Activated T-helper 2 cell treated with anti-CD3 and anti-CD28 coated beads, Interferon-gamma antibody, Interleukin-2, Interleukin-4, amounts not matched to agents 10 μg/mL and 5 μg/mL and 100 μg/mL, durations not matched to agents 14 hours and 24 hours and 36 hours (primary cell): ENCODE data around the gene SMC1B. TPM values are rescaled to one million over a fixed set of nuclear protein-coding genes. Genes with fewer than 3 reads are reported as not detected.
"Not testable (repeated sequence)": the region's sequence is repeated elsewhere in the genome, so short reads cannot be mapped to it uniquely, and the experiment has no call there.

Experiments
- DNase-seq: peaks from one replicate; pipeline ENCODE4 v3.0.0; 2021; ENCODE audit warnings: low spot score
- H3K27ac Mint-ChIP-seq: one replicate; pipeline ENCODE4 v1.8.0; 2021; ENCODE audit warnings: mixed read lengths
- H3K27me3 Mint-ChIP-seq: one replicate; pipeline ENCODE4 v1.8.0; 2021; ENCODE audit warnings: low read depth, mixed read lengths
- H3K36me3 Mint-ChIP-seq: one replicate; pipeline ENCODE4 v1.8.0; 2021; ENCODE audit warnings: low read depth, mixed read lengths
- H3K4me1 Mint-ChIP-seq: one replicate; pipeline ENCODE4 v1.8.0; 2021; ENCODE audit warnings: low read depth, mixed read lengths
- H3K4me3 Mint-ChIP-seq: one replicate; pipeline ENCODE4 v1.8.0; 2021; ENCODE audit warnings: low read depth, mild to moderate bottlenecking, moderate library complexity, mixed read lengths
- H3K9me3 Mint-ChIP-seq: one replicate; pipeline ENCODE4 v1.8.0; 2021; ENCODE audit warnings: mixed read lengths
- intact Hi-C: fragments of 100-400 bp; cut with micrococcal nuclease; formaldehyde crosslinking; loops from one replicate; pipeline ENCODE4 v1.15.1; 2023
- total RNA-seq: library from RNA; stranded (reverse); gene quantifications from 2 replicates; pipeline ENCODE4 v1.2.3, GENCODE V29; 2022

Gene SMC1B
- total RNA-seq, 1 donor from 2014 or later = 0.50 TPM

- H3K27me3 Mint-ChIP-seq = peaks cover 10% of the 10 kb centered on the region
- no peaks in the 10 kb centered on the region for H3K9me3 Mint-ChIP-seq
- no peaks in the 10 kb centered on the region for H3K4me1 Mint-ChIP-seq
- H3K36me3 Mint-ChIP-seq = no peaks in the 10 kb centered on the region
- DNase-seq = no peak
- no peak overlapping the region for H3K4me3 Mint-ChIP-seq
- no peak overlapping the region for H3K27ac Mint-ChIP-seq
- intact Hi-C loops = no loop called here
These were observed 13.5 kb downstream of the SMC1B start for GRCh38 chr22:45399712-45400445.

GRCh38 chr22:45398214-45398613, 15.2 kb downstream of the SMC1B start:
- no peak overlapping the region for H3K4me3 Mint-ChIP-seq
- DNase-seq = no peak
- no peaks in the 10 kb centered on the region for H3K9me3 Mint-ChIP-seq
- no peak overlapping the region for H3K27ac Mint-ChIP-seq
- no peaks in the 10 kb centered on the region for H3K36me3 Mint-ChIP-seq
- no peaks in the 10 kb centered on the region for H3K4me1 Mint-ChIP-seq
- intact Hi-C loops = no loop called here
- H3K27me3 Mint-ChIP-seq = peaks cover 4% of the 10 kb centered on the region

- Mint-ChIP-seq H3K27me3 (peaks cover 4% of the 10 kb centered on the region), H3K36me3 (no peaks in the 10 kb centered on the region), H3K4me3 (no peak overlapping the region), H3K4me1 (no peaks in the 10 kb centered on the region), H3K27ac (no peak overlapping the region), H3K9me3 (no peaks in the 10 kb centered on the region)
- intact Hi-C loops = no loop called here
- no peak for DNase-seq
These were observed 15.6 kb downstream of the SMC1B start for GRCh38 chr22:45397806-45398205.

- Mint-ChIP-seq H3K27me3 (peaks cover 20% of the 10 kb centered on the region), H3K4me1 (no peaks in the 10 kb centered on the region), H3K27ac (no peak overlapping the region), H3K4me3 (no peak overlapping the region), H3K9me3 (no peaks in the 10 kb centered on the region), H3K36me3 (no peaks in the 10 kb centered on the region)
- intact Hi-C loops = no loop called here
- no peak for DNase-seq
These were observed 23.9 kb downstream of the SMC1B start for GRCh38 chr22:45389546-45389945.

- intact Hi-C loops = no loop called here
These were observed 32.1 kb downstream of the SMC1B start for GRCh38 chr22:45381348-45381747.

GRCh38 chr22:45376703-45377102, 36.7 kb downstream of the SMC1B start:
- DNase-seq = no peak
- no peak overlapping the region for H3K4me3 Mint-ChIP-seq
- peaks cover 4% of the 10 kb centered on the region for H3K9me3 Mint-ChIP-seq
- H3K36me3 Mint-ChIP-seq = no peaks in the 10 kb centered on the region
- no peak overlapping the region for H3K27ac Mint-ChIP-seq
- peaks cover 12% of the 10 kb centered on the region for H3K4me1 Mint-ChIP-seq
- intact Hi-C loops = no loop called here
- H3K27me3 Mint-ChIP-seq = peaks cover 3% of the 10 kb centered on the region

More at GRCh38 chr22:45381348-45381747, 32.1 kb downstream of the SMC1B start:
- no peak overlapping the region for H3K4me3 Mint-ChIP-seq
- peaks cover 5% of the 10 kb centered on the region for H3K27me3 Mint-ChIP-seq
- DNase-seq = no peak
- peaks cover 6% of the 10 kb centered on the region for H3K4me1 Mint-ChIP-seq
- H3K9me3 Mint-ChIP-seq = no peaks in the 10 kb centered on the region
- no peaks in the 10 kb centered on the region for H3K36me3 Mint-ChIP-seq
- H3K27ac Mint-ChIP-seq = no peak overlapping the region

GRCh38 chr22:45376009-45376408, 37.4 kb downstream of the SMC1B start:
- Mint-ChIP-seq H3K27me3 (peaks cover 3% of the 10 kb centered on the region), H3K4me1 (peaks cover 12% of the 10 kb centered on the region), H3K27ac (no peak overlapping the region), H3K9me3 (peaks cover 4% of the 10 kb centered on the region), H3K4me3 (no peak overlapping the region), H3K36me3 (no peaks in the 10 kb centered on the region)
- DNase-seq = no peak
- intact Hi-C loops = no loop called here

- DNase-seq, H3K27ac Mint-ChIP-seq, intact Hi-C loops, H3K36me3 Mint-ChIP-seq, H3K27me3 Mint-ChIP-seq, H3K9me3 Mint-ChIP-seq, H3K4me3 Mint-ChIP-seq: not testable (repeated sequence)
- H3K4me1 Mint-ChIP-seq = peaks cover 12% of the 10 kb centered on the region
These were observed 39.8 kb downstream of the SMC1B start for GRCh38 chr22:45373592-45373991.

- H3K36me3 Mint-ChIP-seq = peaks cover 7% of the 10 kb centered on the region
- intact Hi-C loops = no loop called here
- no peak overlapping the region for H3K27ac Mint-ChIP-seq
- H3K27me3 Mint-ChIP-seq = peaks cover 12% of the 10 kb centered on the region
- no peak overlapping the region for H3K4me3 Mint-ChIP-seq
- DNase-seq = no peak
- H3K4me1 Mint-ChIP-seq = no peaks in the 10 kb centered on the region
- H3K9me3 Mint-ChIP-seq = peaks cover 14% of the 10 kb centered on the region
These were observed 46.7 kb downstream of the SMC1B start for GRCh38 chr22:45366713-45367112.

GRCh38 chr22:45359627-45360026, 53.8 kb downstream of the SMC1B start:
- Mint-ChIP-seq H3K4me3 (no peak overlapping the region), H3K27me3 (peaks cover 7% of the 10 kb centered on the region), H3K9me3 (no peaks in the 10 kb centered on the region), H3K4me1 (peaks cover 10% of the 10 kb centered on the region), H3K27ac (no peak overlapping the region), H3K36me3 (peaks cover 4% of the 10 kb centered on the region)
- no peak for DNase-seq
- intact Hi-C loops = loop anchor here (5.0 kb wide), 1 partner anchor 53 kb away; the partner anchor contains the start of genes RIBC2 and SMC1B

- DNase-seq = no peak
- intact Hi-C loops = loop anchor here (5.0 kb wide), 1 partner anchor 54 kb away; the partner anchor contains the start of genes RIBC2 and SMC1B
- peaks cover 4% of the 10 kb centered on the region for H3K36me3 Mint-ChIP-seq
- H3K4me1 Mint-ChIP-seq = peaks cover 17% of the 10 kb centered on the region
- H3K27me3 Mint-ChIP-seq = peaks cover 7% of the 10 kb centered on the region
- no peaks in the 10 kb centered on the region for H3K9me3 Mint-ChIP-seq
- no peak overlapping the region for H3K27ac Mint-ChIP-seq
- no peak overlapping the region for H3K4me3 Mint-ChIP-seq
These were observed 55.3 kb downstream of the SMC1B start for GRCh38 chr22:45358127-45358526.

- Mint-ChIP-seq H3K27ac (no peak overlapping the region), H3K27me3 (peaks cover 4% of the 10 kb centered on the region), H3K4me3 (no peak overlapping the region), H3K36me3 (peaks cover 4% of the 10 kb centered on the region), H3K4me1 (peaks cover 20% of the 10 kb centered on the region), H3K9me3 (no peaks in the 10 kb centered on the region)
- intact Hi-C loops = loop anchor here (5.0 kb wide), 1 partner anchor 55 kb away; the partner anchor contains the start of genes RIBC2 and SMC1B
- no peak for DNase-seq
These were observed 55.9 kb downstream of the SMC1B start for GRCh38 chr22:45357490-45357889.

- Mint-ChIP-seq H3K9me3 (no peaks in the 10 kb centered on the region), H3K27me3 (no peaks in the 10 kb centered on the region), H3K4me3 (no peak overlapping the region), H3K4me1 (peaks cover 23% of the 10 kb centered on the region), H3K36me3 (peaks cover 8% of the 10 kb centered on the region), H3K27ac (no peak overlapping the region)
- no peak for DNase-seq
- intact Hi-C loops = no loop called here
These were observed 59.6 kb downstream of the SMC1B start for GRCh38 chr22:45353786-45354185.
